Testis (tissue), 2 donors: ENCODE data around the gene RUFY1.

Experiments used
- POLR2A ChIP-seq: fragments of 450-650 bp; IDR thresholded peaks from one replicate; pipeline ENCODE4 v1.6.1; 2017; ENCODE audit warnings: antibody characterized with exemption, mild to moderate bottlenecking, moderate library complexity
- TF ChIP-seq, protein P1 (sequence below), 3 experiments: fragments of 450-650 bp in 2 of 3; fragments of 200-600 bp in 1 of 3; sonication (generic) in 1 of 3; IDR thresholded peaks; one replicate each; pipeline ENCODE4 v1.5.1; 2016 to 2019; ENCODE audit warnings: antibody characterized with exemption in 3 of 3, mild to moderate bottlenecking in 2 of 3, moderate library complexity in 1 of 3

DNA sequence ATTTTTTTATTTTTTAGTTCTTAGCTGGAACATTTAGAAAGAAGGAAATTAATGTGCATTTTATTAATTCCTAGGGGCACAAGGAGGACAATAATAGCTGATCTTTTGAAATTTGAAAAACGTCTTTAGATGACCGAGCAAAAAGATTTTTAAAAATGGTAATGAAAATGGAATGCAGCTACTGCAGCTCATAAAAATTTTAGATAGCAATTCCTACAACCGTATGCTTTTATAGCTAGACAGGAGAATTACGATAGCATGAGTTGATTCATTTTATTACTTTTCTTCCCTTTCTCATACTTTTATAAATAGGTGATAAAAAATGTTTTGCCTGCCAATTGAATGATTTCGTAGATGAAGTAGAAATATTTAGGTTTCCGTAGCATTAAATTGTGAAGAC lies 13.7 kb upstream of the RUFY1 start:
- TF ChIP-seq, protein P1, sequence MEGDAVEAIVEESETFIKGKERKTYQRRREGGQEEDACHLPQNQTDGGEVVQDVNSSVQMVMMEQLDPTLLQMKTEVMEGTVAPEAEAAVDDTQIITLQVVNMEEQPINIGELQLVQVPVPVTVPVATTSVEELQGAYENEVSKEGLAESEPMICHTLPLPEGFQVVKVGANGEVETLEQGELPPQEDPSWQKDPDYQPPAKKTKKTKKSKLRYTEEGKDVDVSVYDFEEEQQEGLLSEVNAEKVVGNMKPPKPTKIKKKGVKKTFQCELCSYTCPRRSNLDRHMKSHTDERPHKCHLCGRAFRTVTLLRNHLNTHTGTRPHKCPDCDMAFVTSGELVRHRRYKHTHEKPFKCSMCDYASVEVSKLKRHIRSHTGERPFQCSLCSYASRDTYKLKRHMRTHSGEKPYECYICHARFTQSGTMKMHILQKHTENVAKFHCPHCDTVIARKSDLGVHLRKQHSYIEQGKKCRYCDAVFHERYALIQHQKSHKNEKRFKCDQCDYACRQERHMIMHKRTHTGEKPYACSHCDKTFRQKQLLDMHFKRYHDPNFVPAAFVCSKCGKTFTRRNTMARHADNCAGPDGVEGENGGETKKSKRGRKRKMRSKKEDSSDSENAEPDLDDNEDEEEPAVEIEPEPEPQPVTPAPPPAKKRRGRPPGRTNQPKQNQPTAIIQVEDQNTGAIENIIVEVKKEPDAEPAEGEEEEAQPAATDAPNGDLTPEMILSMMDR (IDR thresholded peaks at IDR 0.05) = no peak
- no peak for TF ChIP-seq POLR2A
